Panc1 (cell line): ENCODE data around the gene AGAP1. TPM values are rescaled to one million over a fixed set of nuclear protein-coding genes. Genes with fewer than 3 reads are reported as not detected.

Experiments used
- ATAC-seq: fragments of 200-7000 bp; cut with Tn5 transposase; 2 replicates; pipeline ENCODE4 v1.9.1; 2020; ENCODE audit warnings: mild to moderate bottlenecking, moderate library complexity
- BruUV-seq: library from RNA; stranded (reverse); fragments of 400-500 nt; replicated peaks from 2 replicates; lab custom pipeline; 2021; lab: Mats Ljungman, UMichigan
- CTCF ChIA-PET: fragments of 300-600 bp; sonication (Branson Sonifier 250); formaldehyde crosslinking; loops from one replicate; lab custom pipeline; 2022; ENCODE audit warnings: antibody characterized with exemption; lab: Charles Lee
- POLR2A ChIA-PET: fragments of 300-600 bp; sonication (Branson Sonifier 250); formaldehyde crosslinking; loops from one replicate; lab custom pipeline; 2022; ENCODE audit warnings: antibody characterized with exemption; lab: Charles Lee
- DNase-seq: peaks from one replicate; pipeline ENCODE4 v3.0.0-alpha.2; 2010; ENCODE audit warnings: low read depth, low spot score
- H3K27ac ChIP-seq: 2 replicates; pipeline ENCODE4 v1.5.1; 2011; ENCODE audit warnings: mild to moderate bottlenecking, low read length, inconsistent platforms
- H3K27me3 ChIP-seq: fragments of 200-500 bp; sonication (Bioruptor generic); 2 replicates; pipeline ENCODE4 v1.6.0; 2014; ENCODE audit warnings: low read length, inconsistent platforms; ENCODE audit not compliant: control insufficient read depth, insufficient read depth
- H3K36me3 ChIP-seq: fragments of 200-500 bp; sonication (Bioruptor generic); 2 replicates; pipeline ENCODE4 v1.5.1; 2014; ENCODE audit warnings: inconsistent platforms, mild to moderate bottlenecking, low read length, moderate library complexity; ENCODE audit not compliant: control insufficient read depth, insufficient read depth
- H3K4me1 ChIP-seq: 2 replicates; pipeline ENCODE4 v1.5.1; 2011; ENCODE audit warnings: inconsistent platforms, mild to moderate bottlenecking, low read length, moderate library complexity; ENCODE audit not compliant: control insufficient read depth, insufficient read depth
- H3K4me3 ChIP-seq, 2 experiments: 2 replicates each; pipeline ENCODE4 v1.5.1; 2011 to 2012; ENCODE audit warnings: low read depth in 2 of 2, low read length in 2 of 2, mild to moderate bottlenecking in 2 of 2, inconsistent platforms in 1 of 2, moderate library complexity in 1 of 2
- H3K9me3 ChIP-seq: fragments of 200-500 bp; sonication (Bioruptor generic); 2 replicates; pipeline ENCODE4 v1.5.1; 2014; ENCODE audit warnings: low read depth, mild to moderate bottlenecking, inconsistent platforms, low read length, moderate library complexity; ENCODE audit not compliant: control insufficient read depth, insufficient read depth
- POLR2AphosphoS5 ChIP-seq: IDR thresholded peaks from 2 replicates; pipeline ENCODE4 v1.6.1; 2012; ENCODE audit warnings: mild to moderate bottlenecking, low read depth, low read length, moderate library complexity
- REST ChIP-seq, 2 experiments: IDR thresholded peaks; 2 replicates each; pipeline ENCODE4 v1.6.1; 2011 to 2012; ENCODE audit warnings: low read depth in 2 of 2, control low read depth in 1 of 2, low read length in 1 of 2, mild to moderate bottlenecking in 1 of 2, moderate library complexity in 1 of 2; ENCODE audit not compliant: insufficient read depth in 1 of 2
- SIN3A ChIP-seq: IDR thresholded peaks from 2 replicates; pipeline ENCODE4 v1.6.1; 2012; ENCODE audit warnings: low read depth, mild to moderate bottlenecking, low read length, moderate library complexity, borderline replicate concordance; ENCODE audit not compliant: insufficient read depth
- TCF7L2 ChIP-seq: IDR thresholded peaks from 2 replicates; pipeline ENCODE4 v1.6.1; 2011; ENCODE audit warnings: mild to moderate bottlenecking, low read depth, low read length, inconsistent platforms
- in situ Hi-C: cut with HindIII; loops from 2 replicates; pipeline ENCODE4 v1.10.0; 2016; ENCODE audit warnings: low sequenced_read_pairs, low pct_unique_long_range_greater_than_20kb
- intact Hi-C: fragments of 100-400 bp; cut with micrococcal nuclease; formaldehyde crosslinking; loops from one replicate; pipeline ENCODE4 v1.10.0; 2022; ENCODE audit not compliant: unreplicated experiment
- total RNA-seq: library from RNA; stranded (reverse); gene quantifications from one replicate; pipeline ENCODE4 v1.2.1, GENCODE V29; 2021; ENCODE audit not compliant: unreplicated experiment
- TF ChIP-seq, protein P1 (sequence below): fragments of 450-650 bp; IDR thresholded peaks from 2 replicates; pipeline ENCODE4 v1.5.1; 2017; ENCODE audit warnings: mild to moderate bottlenecking

The AGAP1 gene
- total RNA-seq, 1 experiment from 2014 or later: 38.9 TPM

GRCh38 chr2:235936493-235936892 is 442.6 kb downstream of the AGAP1 start:
- ATAC-seq (no peak), DNase-seq (no peak)
- ChIA-PET CTCF (interaction anchor here (0.5 to 1.4 kb wide), 3 partner anchors 11 to 244 kb away, joined by 3 to 6 read pairs (median 4); no protein-coding TSS in a partner anchor), POLR2A (interaction anchor here (0.6 kb wide), 1 partner anchor 44 kb away, joined by 3 read pairs; no protein-coding TSS in a partner anchor)
- H3K27me3 ChIP-seq: no peaks in the 10 kb centered on the region
- H3K4me1 ChIP-seq: no peaks in the 10 kb centered on the region
- H3K36me3 ChIP-seq: no peaks in the 10 kb centered on the region
- TF ChIP-seq, protein P1, sequence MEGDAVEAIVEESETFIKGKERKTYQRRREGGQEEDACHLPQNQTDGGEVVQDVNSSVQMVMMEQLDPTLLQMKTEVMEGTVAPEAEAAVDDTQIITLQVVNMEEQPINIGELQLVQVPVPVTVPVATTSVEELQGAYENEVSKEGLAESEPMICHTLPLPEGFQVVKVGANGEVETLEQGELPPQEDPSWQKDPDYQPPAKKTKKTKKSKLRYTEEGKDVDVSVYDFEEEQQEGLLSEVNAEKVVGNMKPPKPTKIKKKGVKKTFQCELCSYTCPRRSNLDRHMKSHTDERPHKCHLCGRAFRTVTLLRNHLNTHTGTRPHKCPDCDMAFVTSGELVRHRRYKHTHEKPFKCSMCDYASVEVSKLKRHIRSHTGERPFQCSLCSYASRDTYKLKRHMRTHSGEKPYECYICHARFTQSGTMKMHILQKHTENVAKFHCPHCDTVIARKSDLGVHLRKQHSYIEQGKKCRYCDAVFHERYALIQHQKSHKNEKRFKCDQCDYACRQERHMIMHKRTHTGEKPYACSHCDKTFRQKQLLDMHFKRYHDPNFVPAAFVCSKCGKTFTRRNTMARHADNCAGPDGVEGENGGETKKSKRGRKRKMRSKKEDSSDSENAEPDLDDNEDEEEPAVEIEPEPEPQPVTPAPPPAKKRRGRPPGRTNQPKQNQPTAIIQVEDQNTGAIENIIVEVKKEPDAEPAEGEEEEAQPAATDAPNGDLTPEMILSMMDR: peak; percentile 88
- TF ChIP-seq TCF7L2: no peak
- TF ChIP-seq POLR2AphosphoS5: no peak
- H3K27ac ChIP-seq: no peak overlapping the region
- no TSS peak for BruUV-seq
- no peak overlapping the region for H3K4me3 ChIP-seq
- in situ Hi-C loops (no loop called here), intact Hi-C loops (loop anchor here (10.0 kb wide), 1 partner anchor 238 kb away; no protein-coding TSS in a partner anchor)
- no peaks in the 10 kb centered on the region for H3K9me3 ChIP-seq

GRCh38 chr2:235937087-235937486 is 443.2 kb downstream of the AGAP1 start:
- TF ChIP-seq TCF7L2: no peak
- no peak for TF ChIP-seq SIN3A
- TF ChIP-seq REST (IDR thresholded peaks at IDR 0.05; ENCODE audit: insufficient read depth in 1 of 2, low read depth in 2 of 2, low read length in 1 of 2): no peak
- no peak for TF ChIP-seq POLR2AphosphoS5
- TF ChIP-seq, protein P1: no peak
- ATAC-seq: no peak
- no peak for DNase-seq
- BruUV-seq: no TSS peak
- H3K9me3 ChIP-seq: no peaks in the 10 kb centered on the region
- no peaks in the 10 kb centered on the region for H3K36me3 ChIP-seq
- CTCF ChIA-PET: interaction anchor here (0.8 to 1.4 kb wide), 2 partner anchors 12 to 243 kb away, joined by 3 to 4 read pairs; no protein-coding TSS in a partner anchor
- intact Hi-C loops: loop anchor here (10.0 kb wide), 1 partner anchor 238 kb away; no protein-coding TSS in a partner anchor
- no peak overlapping the region for H3K4me3 ChIP-seq
- no peaks in the 10 kb centered on the region for H3K27me3 ChIP-seq
- POLR2A ChIA-PET: no interaction called here
- in situ Hi-C loops: no loop called here
- no peaks in the 10 kb centered on the region for H3K4me1 ChIP-seq
- H3K27ac ChIP-seq: no peak overlapping the region
